MM.1S (cell line): ENCODE measurements around the gene SLBP.

Experiments
- DNase-seq: peaks from one replicate; pipeline ENCODE4 v3.0.0-alpha.2; 2015
- H2AFZ ChIP-seq: fragments of 300-600 bp; sonication (generic); 2 replicates; pipeline ENCODE4 v1.6.0; 2016; ENCODE audit warnings: antibody characterized with exemption, low read length
- H3F3A ChIP-seq: fragments of 300-600 bp; sonication (generic); 2 replicates; pipeline ENCODE4 v1.6.1; 2016; ENCODE audit warnings: mild to moderate bottlenecking, antibody characterized with exemption, low read length, moderate library complexity, mixed read lengths; ENCODE audit not compliant: insufficient read depth
- H3K27ac ChIP-seq: fragments of 300-600 bp; sonication (generic); 2 replicates; pipeline ENCODE4 v1.5.1; 2016; ENCODE audit warnings: mild to moderate bottlenecking, low read length
- H3K27me3 ChIP-seq: fragments of 300-600 bp; sonication (generic); replicated peaks from 2 replicates; pipeline ENCODE4 v1.6.0; 2016; ENCODE audit warnings: low read length; ENCODE audit not compliant: insufficient read depth
- H3K36me3 ChIP-seq: fragments of 300-600 bp; sonication (generic); replicated peaks from 2 replicates; pipeline ENCODE4 v1.6.1; 2016; ENCODE audit warnings: mild to moderate bottlenecking, low read length, mixed read lengths; ENCODE audit not compliant: insufficient read depth
- H3K4me1 ChIP-seq: fragments of 300-600 bp; sonication (generic); 2 replicates; pipeline ENCODE4 v1.6.1; 2016; ENCODE audit warnings: low read length, mixed read lengths
- H3K4me2 ChIP-seq: fragments of 300-600 bp; sonication (generic); 2 replicates; pipeline ENCODE4 v1.6.0; 2016; ENCODE audit warnings: low read depth, low read length
- H3K4me3 ChIP-seq: fragments of 300-600 bp; sonication (generic); 2 replicates; pipeline ENCODE4 v1.5.1; 2016; ENCODE audit warnings: low read length, mixed read lengths
- H3K79me2 ChIP-seq: fragments of 300-600 bp; sonication (generic); 2 replicates; pipeline ENCODE4 v1.6.1; 2016; ENCODE audit warnings: mixed run types, low read length, mixed read lengths
- H3K9ac ChIP-seq: fragments of 300-600 bp; sonication (generic); 2 replicates; pipeline ENCODE4 v1.6.1; 2016; ENCODE audit warnings: low read length, mixed read lengths
- H3K9me2 ChIP-seq: fragments of 300-600 bp; sonication (generic); replicated peaks from 2 replicates; pipeline ENCODE4 v1.6.1; 2016; ENCODE audit warnings: mild to moderate bottlenecking, low read length, mixed read lengths; ENCODE audit not compliant: insufficient read depth
- H3K9me3 ChIP-seq: fragments of 300-600 bp; sonication (generic); replicated peaks from 2 replicates; pipeline ENCODE4 v1.6.1; 2016; ENCODE audit warnings: mild to moderate bottlenecking, low read length, mixed read lengths; ENCODE audit not compliant: insufficient read depth
- H4K20me1 ChIP-seq: fragments of 300-600 bp; sonication (generic); 2 replicates; pipeline ENCODE4 v1.6.1; 2016; ENCODE audit warnings: mild to moderate bottlenecking, low read length, moderate library complexity, mixed read lengths; ENCODE audit not compliant: insufficient read depth
- EZH2 ChIP-seq: fragments of 300-600 bp; sonication (generic); optimal IDR thresholded peaks from 2 replicates; pipeline ENCODE3; 2017; ENCODE audit warnings: low read depth, mild to moderate bottlenecking, antibody characterized with exemption, low read length, mixed read lengths
- EZH2phosphoT487 ChIP-seq: fragments of 300-600 bp; sonication (generic); IDR thresholded peaks from 2 replicates; pipeline ENCODE4 v1.6.1; 2018; ENCODE audit warnings: antibody characterized with exemption, low read length
- TF ChIP-seq, protein P1 (sequence below): fragments of 300-600 bp; sonication (generic); IDR thresholded peaks from 2 replicates; pipeline ENCODE4 v1.5.1; 2016; ENCODE audit warnings: antibody characterized with exemption, low read length, mixed read lengths

Gene SLBP

DNA sequence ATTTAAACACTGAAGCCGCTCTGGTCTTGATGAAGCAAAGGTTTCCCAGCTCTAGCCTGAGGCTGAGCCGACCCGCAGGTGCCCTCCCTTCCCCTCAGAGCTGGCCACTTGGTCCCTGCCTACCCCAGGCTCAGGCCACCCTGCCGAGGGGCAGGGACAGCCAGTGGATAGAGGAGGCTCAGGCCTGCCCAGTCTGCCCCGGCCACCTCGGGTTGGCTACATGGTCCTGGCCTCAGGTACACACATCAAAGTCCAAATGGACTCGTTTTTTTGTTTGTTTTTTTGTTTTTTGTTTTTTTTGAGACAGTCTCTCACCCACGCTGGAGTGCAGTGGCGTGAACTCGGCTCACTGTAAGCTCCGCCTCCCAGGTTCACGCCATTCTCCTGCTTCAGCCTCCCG is 33.0 kb upstream of the SLBP start:
- Histone ChIP-seq H3K9me2 (no peaks in the 10 kb centered on the region), H3K27me3 (peaks cover 6% of the 10 kb centered on the region; the same call in 1 of the 2 replicates), H3K79me2 (no peaks in the 10 kb centered on the region), H2AFZ (no peak overlapping the region), H3K9me3 (no peaks in the 10 kb centered on the region), H3K9ac (no peak overlapping the region), H3K27ac (no peak overlapping the region), H3K4me3 (no peak overlapping the region), H4K20me1 (no peaks in the 10 kb centered on the region), H3K4me2 (no peak overlapping the region), H3F3A (peaks cover 9% of the 10 kb centered on the region; the same call in 1 of the 2 replicates), H3K4me1 (no peaks in the 10 kb centered on the region), H3K36me3 (no peaks in the 10 kb centered on the region)
- TF ChIP-seq EZH2phosphoT487, result no peak
- DNase-seq, result no peak

DNA sequence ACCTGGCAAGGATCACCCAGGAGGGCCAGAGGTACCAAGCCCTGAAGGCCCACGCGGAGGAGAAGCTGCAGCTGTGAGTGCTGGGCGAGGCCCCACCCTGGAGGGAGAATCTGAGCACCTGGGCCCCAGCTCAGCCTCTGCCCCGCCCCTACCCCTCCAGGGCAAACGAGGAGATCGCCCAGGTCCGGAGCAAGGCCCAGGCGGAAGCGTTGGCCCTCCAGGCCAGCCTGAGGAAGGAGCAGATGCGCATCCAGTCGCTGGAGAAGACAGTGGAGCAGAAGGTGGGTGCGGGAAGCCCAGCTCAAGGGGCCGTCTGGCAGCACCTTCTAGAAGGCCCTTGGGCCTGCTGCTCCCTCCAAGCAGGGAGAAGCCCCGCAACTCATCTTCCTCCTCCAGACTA is 32.4 kb upstream of the SLBP start:
- H3K9me3 ChIP-seq, result no peaks in the 10 kb centered on the region
- no peaks in the 10 kb centered on the region for H3K79me2 ChIP-seq
- no peak overlapping the region for H2AFZ ChIP-seq
- no peak overlapping the region for H3K4me3 ChIP-seq
- H3K4me2 ChIP-seq, result no peak overlapping the region
- DNase-seq, result no peak
- H3K9me2 ChIP-seq, result no peaks in the 10 kb centered on the region
- peaks cover 9% of the 10 kb centered on the region; the same call in 1 of the 2 replicates for H3F3A ChIP-seq
- H3K4me1 ChIP-seq, result no peaks in the 10 kb centered on the region
- no peak overlapping the region for H3K9ac ChIP-seq
- no peak for TF ChIP-seq EZH2
- TF ChIP-seq EZH2phosphoT487, result no peak
- TF ChIP-seq, protein P1, sequence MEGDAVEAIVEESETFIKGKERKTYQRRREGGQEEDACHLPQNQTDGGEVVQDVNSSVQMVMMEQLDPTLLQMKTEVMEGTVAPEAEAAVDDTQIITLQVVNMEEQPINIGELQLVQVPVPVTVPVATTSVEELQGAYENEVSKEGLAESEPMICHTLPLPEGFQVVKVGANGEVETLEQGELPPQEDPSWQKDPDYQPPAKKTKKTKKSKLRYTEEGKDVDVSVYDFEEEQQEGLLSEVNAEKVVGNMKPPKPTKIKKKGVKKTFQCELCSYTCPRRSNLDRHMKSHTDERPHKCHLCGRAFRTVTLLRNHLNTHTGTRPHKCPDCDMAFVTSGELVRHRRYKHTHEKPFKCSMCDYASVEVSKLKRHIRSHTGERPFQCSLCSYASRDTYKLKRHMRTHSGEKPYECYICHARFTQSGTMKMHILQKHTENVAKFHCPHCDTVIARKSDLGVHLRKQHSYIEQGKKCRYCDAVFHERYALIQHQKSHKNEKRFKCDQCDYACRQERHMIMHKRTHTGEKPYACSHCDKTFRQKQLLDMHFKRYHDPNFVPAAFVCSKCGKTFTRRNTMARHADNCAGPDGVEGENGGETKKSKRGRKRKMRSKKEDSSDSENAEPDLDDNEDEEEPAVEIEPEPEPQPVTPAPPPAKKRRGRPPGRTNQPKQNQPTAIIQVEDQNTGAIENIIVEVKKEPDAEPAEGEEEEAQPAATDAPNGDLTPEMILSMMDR, result no peak
- no peaks in the 10 kb centered on the region for H3K36me3 ChIP-seq
- H3K27me3 ChIP-seq, result 0 out of 2 replicates have a peak, but pooled peaks cover 3% of the 10 kb centered on the region
- H3K27ac ChIP-seq, result no peak overlapping the region
- H4K20me1 ChIP-seq, result no peaks in the 10 kb centered on the region

DNA sequence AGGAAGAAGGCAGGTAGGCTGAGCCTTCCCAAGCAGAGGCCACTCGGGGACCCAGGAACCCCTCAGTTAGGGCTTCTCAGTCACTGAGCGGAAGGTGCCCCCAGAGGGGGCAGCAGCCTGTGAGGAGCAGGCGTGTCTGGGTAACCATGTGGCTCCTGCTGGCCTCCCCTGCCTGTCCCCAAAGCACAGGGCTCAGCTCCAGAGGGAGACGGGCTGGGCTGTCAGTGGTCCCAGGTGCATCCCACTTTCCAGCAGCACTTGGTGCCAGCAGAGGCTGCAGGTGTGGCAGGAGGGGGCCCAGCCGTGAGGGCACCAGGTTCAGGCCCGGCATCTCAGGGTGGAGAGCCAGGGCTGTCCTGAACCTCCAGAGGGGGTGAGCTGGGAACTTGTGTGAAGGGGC is 31.9 kb upstream of the SLBP start:
- no peak overlapping the region for H3K4me2 ChIP-seq
- H3K27ac ChIP-seq, result no peak overlapping the region
- H4K20me1 ChIP-seq, result no peaks in the 10 kb centered on the region
- H3K9me2 ChIP-seq, result no peaks in the 10 kb centered on the region
- H3K27me3 ChIP-seq, result 0 out of 2 replicates have a peak, but pooled peaks cover 3% of the 10 kb centered on the region
- H3F3A ChIP-seq, result peaks cover 9% of the 10 kb centered on the region; the same call in 1 of the 2 replicates
- no peak overlapping the region for H3K9ac ChIP-seq
- H2AFZ ChIP-seq, result no peak overlapping the region
- H3K79me2 ChIP-seq, result no peaks in the 10 kb centered on the region
- no peaks in the 10 kb centered on the region for H3K4me1 ChIP-seq
- H3K36me3 ChIP-seq, result no peaks in the 10 kb centered on the region
- no peaks in the 10 kb centered on the region for H3K9me3 ChIP-seq
- DNase-seq, result no peak
- H3K4me3 ChIP-seq, result no peak overlapping the region
- TF ChIP-seq, protein P1, result no peak
- TF ChIP-seq EZH2phosphoT487 (no peak), EZH2 (no peak)

DNA sequence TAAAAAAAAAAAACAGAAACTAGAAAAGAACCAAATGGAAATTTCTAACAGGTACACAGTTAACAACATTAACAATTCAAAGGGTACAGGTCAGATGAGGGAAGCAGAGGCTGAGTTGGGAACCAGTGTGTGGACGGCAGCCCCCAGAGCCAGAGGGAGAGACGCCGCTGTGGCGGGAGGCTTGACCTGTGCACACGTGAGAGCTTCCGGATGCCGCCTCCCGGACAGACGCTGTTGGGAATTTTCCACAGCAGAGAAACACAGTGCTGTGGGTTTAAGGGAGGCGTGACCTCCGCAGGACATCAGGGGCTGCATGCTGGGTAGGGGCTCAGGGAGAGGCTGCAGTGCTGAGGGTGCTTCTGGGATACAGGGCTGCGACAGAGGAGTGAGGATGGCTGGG is 31.4 kb upstream of the SLBP start:
- no peaks in the 10 kb centered on the region for H3K9me3 ChIP-seq
- H4K20me1 ChIP-seq, result no peaks in the 10 kb centered on the region
- H3K27ac ChIP-seq, result no peak overlapping the region
- no peaks in the 10 kb centered on the region for H3K9me2 ChIP-seq
- H3K27me3 ChIP-seq, result 0 out of 2 replicates have a peak, but pooled peaks cover 3% of the 10 kb centered on the region
- H2AFZ ChIP-seq, result no peak overlapping the region
- TF ChIP-seq EZH2 (no peak), EZH2phosphoT487 (no peak)
- TF ChIP-seq, protein P1, result no peak
- H3K36me3 ChIP-seq, result no peaks in the 10 kb centered on the region
- no peak overlapping the region for H3K4me2 ChIP-seq
- peaks cover 9% of the 10 kb centered on the region; the same call in 1 of the 2 replicates for H3F3A ChIP-seq
- no peak overlapping the region for H3K4me3 ChIP-seq
- no peak overlapping the region for H3K9ac ChIP-seq
- no peaks in the 10 kb centered on the region for H3K4me1 ChIP-seq
- no peaks in the 10 kb centered on the region for H3K79me2 ChIP-seq
- DNase-seq, result no peak
